CD4-positive, alpha-beta T cell (primary cell): ENCODE measurements around the gene PBXIP1. TPM values are rescaled to one million over a fixed set of nuclear protein-coding genes. Genes with fewer than 3 reads are reported as not detected.

Experiments
- ATAC-seq: fragments of 200-7000 bp; cut with Tn5 transposase; one replicate; pipeline ENCODE4 v1.10.0; 2022; ENCODE audit warnings: mild to moderate bottlenecking; ENCODE audit not compliant: poor library complexity
- CTCF ChIA-PET: fragments of 350-600 bp; sonication (Branson Sonifier 250); formaldehyde crosslinking; loops from one replicate; lab custom pipeline; 2021; ENCODE audit warnings: antibody characterized with exemption, inconsistent platforms; lab: Charles Lee
- POLR2A ChIA-PET: fragments of 350-600 bp; sonication (Branson Sonifier 250); formaldehyde crosslinking; loops from one replicate; lab custom pipeline; 2021; ENCODE audit warnings: antibody characterized with exemption, inconsistent platforms; lab: Charles Lee
- DNase-seq, 14 experiments: peaks; one replicate each; pipeline ENCODE4 v3.0.0-alpha.2; 2013 to 2020; ENCODE audit warnings: mixed read lengths in 2 of 14
- H3K27ac ChIP-seq, 2 donors: one replicate each; pipeline versions ENCODE4 v1.5.1 to v1.7.0; 2013; ENCODE audit warnings: low read length in 2 of 2, low read depth in 1 of 2, mild to moderate bottlenecking in 1 of 2
- H3K27me3 ChIP-seq, 2 experiments: 1 replicate in 1 of 2; 2 replicates in 1 of 2; pipeline versions ENCODE4 v1.6.1 to v1.7.0; 2013; ENCODE audit warnings: low read length in 2 of 2, control low read depth in 1 of 2, mild to moderate bottlenecking in 1 of 2, moderate library complexity in 1 of 2; ENCODE audit not compliant: insufficient read depth in 2 of 2, control insufficient read depth in 1 of 2
- H3K36me3 ChIP-seq: one replicate; pipeline ENCODE4 v1.6.1; 2013; ENCODE audit warnings: low read length, control low read depth; ENCODE audit not compliant: insufficient read depth
- H3K4me1 ChIP-seq: one replicate; pipeline ENCODE4 v1.6.1; 2013; ENCODE audit warnings: low read length, control low read depth; ENCODE audit not compliant: insufficient read depth
- H3K4me3 ChIP-seq: one replicate; pipeline ENCODE4 v1.5.1; 2013; ENCODE audit warnings: mild to moderate bottlenecking, low read length, moderate library complexity
- H3K9me3 ChIP-seq, 2 experiments: 1 replicate in 1 of 2; 2 replicates in 1 of 2; pipeline versions ENCODE4 v1.6.1 to v1.7.0; 2013; ENCODE audit warnings: low read length in 2 of 2, mild to moderate bottlenecking in 2 of 2, control low read depth in 1 of 2, moderate library complexity in 1 of 2; ENCODE audit not compliant: control insufficient read depth in 1 of 2, insufficient read depth in 1 of 2
- H3K27ac Mint-ChIP-seq: one replicate; pipeline ENCODE4 v1.8.0; 2020; ENCODE audit warnings: mixed read lengths
- H3K27me3 Mint-ChIP-seq: one replicate; pipeline ENCODE4 v1.8.0; 2021; ENCODE audit warnings: mixed read lengths
- H3K36me3 Mint-ChIP-seq: one replicate; pipeline ENCODE4 v1.8.0; 2021; ENCODE audit warnings: low read depth, mixed read lengths
- H3K4me1 Mint-ChIP-seq: one replicate; pipeline ENCODE4 v1.8.0; 2021; ENCODE audit warnings: low read depth, mixed read lengths
- H3K4me3 Mint-ChIP-seq: one replicate; pipeline ENCODE4 v1.8.0; 2020; ENCODE audit warnings: mild to moderate bottlenecking, mixed read lengths
- H3K9me3 Mint-ChIP-seq: one replicate; pipeline ENCODE4 v1.8.0; 2020; ENCODE audit warnings: mixed read lengths
- CTCF ChIP-seq: fragments of 200-600 bp; IDR thresholded peaks from one replicate; pipeline ENCODE4 v1.8.0; 2022; ENCODE audit warnings: antibody characterized with exemption, mild to moderate bottlenecking
- intact Hi-C, 2 experiments: fragments of 100-400 bp; cut with DNase I in 1 of 2; cut with micrococcal nuclease in 1 of 2; formaldehyde crosslinking; loops; one replicate each; pipeline versions ENCODE4 v1.15.1 to v1.9.0; 2023 to 2025; cut with DNase I, micrococcal nuclease
- total RNA-seq, 174 experiments: library from RNA in 2 of 174; stranded (reverse) in 2 of 174; gene quantifications; one replicate each; pipeline ENCODE4 v1.2.3 and lab custom pipeline; 2021 to 2026

Gene PBXIP1
- total RNA-seq, 2 experiments from 2014 or later, result 434 to 440 TPM

- H3K27ac Mint-ChIP-seq, result no peak overlapping the region
- H3K27ac ChIP-seq, result peak overlapping the region; percentile 94 to 99
- no peaks in the 10 kb centered on the region for H3K9me3 Mint-ChIP-seq
- H3K4me3 ChIP-seq, result peak overlapping the region; percentile 81
- no peak overlapping the region for H3K4me3 Mint-ChIP-seq
- ChIA-PET POLR2A (interaction anchor here (0.9 to 5.6 kb wide), 15 partner anchors 9 to 77 kb away, joined by 3 to 46 read pairs (median 7); partner anchors contain the start of genes ADAM15, FLAD1, PBXIP1 and PMVK), CTCF (interaction anchor here (0.7 to 10.7 kb wide), 5 partner anchors 9 to 42 kb away, joined by 3 to 71 read pairs (median 24); partner anchors contain the start of genes PBXIP1 and PYGO2)
- peak in 13 of 14 experiments; percentile 89 to 98 (median 94) for DNase-seq
- no peaks in the 10 kb centered on the region for H3K27me3 Mint-ChIP-seq
- no peaks in the 10 kb centered on the region for H3K9me3 ChIP-seq
- no peaks in the 10 kb centered on the region for H3K27me3 ChIP-seq
- peaks cover 7% of the 10 kb centered on the region for H3K36me3 Mint-ChIP-seq
- H3K4me1 ChIP-seq, result peaks cover 46% of the 10 kb centered on the region
- ATAC-seq, result peak; percentile 42
- intact Hi-C loops, result loop anchor here (1.0 to 2.0 kb wide), 5 partner anchors 20 to 42 kb away; partner anchors contain the start of gene PMVK (in 1 of the 2)
- H3K4me1 Mint-ChIP-seq, result peaks cover 22% of the 10 kb centered on the region
- no peak for TF ChIP-seq CTCF
- H3K36me3 ChIP-seq, result peaks cover 12% of the 10 kb centered on the region
Observed at GRCh38 chr1:154974808-154975408, 19.0 kb upstream of the PBXIP1 start.

GRCh38 chr1:154974102-154974807 is 18.4 kb upstream of the PBXIP1 start, which contains the start of gene CKS1B:
Gene CKS1B (plus strand): TSS chr1:154974681. CDS start chr1:154974746, 65 bp downstream.
- peak; percentile 87 for ATAC-seq

More at GRCh38 chr1:154974102-154974807, 18.4 kb upstream of the PBXIP1 start, which contains the start of gene CKS1B:
- Histone ChIP-seq H3K27me3 (no peaks in the 10 kb centered on the region), H3K27ac (peak within 1 kb of the TSS; percentile 94 to 99), H3K9me3 (no peaks in the 10 kb centered on the region), H3K4me3 (peak within 1 kb of the TSS; percentile 81), H3K36me3 (peaks cover 18% of the 10 kb centered on the region), H3K4me1 (peaks cover 49% of the 10 kb centered on the region)
- H3K4me1 Mint-ChIP-seq, result peaks cover 25% of the 10 kb centered on the region
- no peak for TF ChIP-seq CTCF
- H3K27me3 Mint-ChIP-seq, result no peaks in the 10 kb centered on the region
- peaks cover 13% of the 10 kb centered on the region for H3K36me3 Mint-ChIP-seq
- no peak within 1 kb of the TSS for H3K4me3 Mint-ChIP-seq
- no peak within 1 kb of the TSS for H3K27ac Mint-ChIP-seq
- intact Hi-C loops, result loop anchor here (1.0 to 2.0 kb wide), 5 partner anchors 19 to 43 kb away; partner anchors contain the start of gene PMVK (in 1 of the 2)
- POLR2A ChIA-PET, result interaction anchor here (0.9 to 5.6 kb wide), 21 partner anchors 9 to 648 kb away, joined by 3 to 46 read pairs (median 6); partner anchors contain the start of genes ADAM15, FLAD1, PBXIP1 and PMVK
- peak; percentile 93 to 100 (median 96) for DNase-seq
- no peaks in the 10 kb centered on the region for H3K9me3 Mint-ChIP-seq
- CTCF ChIA-PET, result interaction anchor here (0.7 to 10.7 kb wide), 12 partner anchors 10 to 639 kb away, joined by 3 to 71 read pairs (median 4); partner anchors contain the start of genes PBXIP1, PMVK and PYGO2
